Neuronal stem cell (in vitro differentiated cells): ENCODE results near the gene OPN3.

Source experiments
- DNase-seq: peaks from one replicate; pipeline ENCODE4 v3.0.0-alpha.2; 2013; ENCODE audit warnings: low spot score
- H2AFZ ChIP-seq: one replicate; pipeline ENCODE4 v1.6.1; 2013; ENCODE audit warnings: mild to moderate bottlenecking, low read length, inconsistent platforms
- H2AK5ac ChIP-seq: 2 replicates; pipeline ENCODE4 v1.6.1; 2013; ENCODE audit warnings: low read depth, mild to moderate bottlenecking, inconsistent platforms, low read length, moderate library complexity, mixed read lengths
- H2BK120ac ChIP-seq: 2 replicates; pipeline ENCODE4 v1.6.1; 2013; ENCODE audit warnings: low read depth, mild to moderate bottlenecking, inconsistent platforms, low read length, moderate library complexity, mixed read lengths
- H2BK12ac ChIP-seq: one replicate; pipeline ENCODE4 v1.6.1; 2013; ENCODE audit warnings: low read length, inconsistent platforms
- H2BK15ac ChIP-seq: 2 replicates; pipeline ENCODE4 v1.6.1; 2013; ENCODE audit warnings: mild to moderate bottlenecking, low read length, inconsistent platforms, mixed read lengths
- H2BK5ac ChIP-seq: one replicate; pipeline ENCODE4 v1.6.1; 2013; ENCODE audit warnings: inconsistent platforms, mild to moderate bottlenecking, low read length, moderate library complexity
- H3K14ac ChIP-seq: one replicate; pipeline ENCODE4 v1.6.1; 2013; ENCODE audit warnings: low read length, inconsistent platforms
- H3K18ac ChIP-seq: 2 replicates; pipeline ENCODE4 v1.6.1; 2013; ENCODE audit warnings: low read length, inconsistent platforms
- H3K23ac ChIP-seq: 2 replicates; pipeline ENCODE4 v1.6.1; 2013; ENCODE audit warnings: low read depth, mild to moderate bottlenecking, mixed read lengths, low read length, inconsistent platforms; ENCODE audit not compliant: poor library complexity
- H3K27ac ChIP-seq: replicated peaks from 3 replicates; pipeline ENCODE4 v1.5.1; 2013; ENCODE audit warnings: low read length, inconsistent platforms
- H3K27me3 ChIP-seq, 3 experiments: 2 replicates each; pipeline ENCODE4 v1.6.1; 2013; ENCODE audit warnings: low read length in 3 of 3, mild to moderate bottlenecking in 2 of 3, inconsistent platforms in 1 of 3, low read depth in 1 of 3, mixed read lengths in 1 of 3, moderate library complexity in 1 of 3; ENCODE audit not compliant: control insufficient read depth in 3 of 3, insufficient read depth in 3 of 3
- H3K36me3 ChIP-seq, 2 donors: replicated peaks in 1 of 2; 2 replicates each; pipeline ENCODE4 v1.6.1; 2013; ENCODE audit warnings: low read length in 2 of 2; ENCODE audit not compliant: control insufficient read depth in 2 of 2, insufficient read depth in 2 of 2
- H3K4ac ChIP-seq: 2 replicates; pipeline ENCODE4 v1.6.1; 2013; ENCODE audit warnings: inconsistent platforms, mild to moderate bottlenecking, low read length, moderate library complexity
- H3K4me1 ChIP-seq, 2 donors: 1 replicate in 1 of 2; 2 replicates in 1 of 2; pipeline ENCODE4 v1.6.1; 2013; ENCODE audit warnings: low read length in 2 of 2, low read depth in 1 of 2; ENCODE audit not compliant: control insufficient read depth in 2 of 2, insufficient read depth in 1 of 2
- H3K4me2 ChIP-seq: one replicate; pipeline ENCODE4 v1.6.1; 2013; ENCODE audit warnings: mild to moderate bottlenecking, low read length, inconsistent platforms; ENCODE audit not compliant: insufficient read depth, poor library complexity, severe bottlenecking
- H3K4me3 ChIP-seq, 2 donors: 2 replicates each; pipeline ENCODE4 v1.5.1; 2013; ENCODE audit warnings: low read length in 2 of 2, mild to moderate bottlenecking in 2 of 2, inconsistent platforms in 1 of 2, moderate library complexity in 1 of 2
- H3K79me1 ChIP-seq: one replicate; pipeline ENCODE4 v1.6.1; 2013; ENCODE audit warnings: low read depth, mild to moderate bottlenecking, inconsistent platforms, low read length, moderate library complexity
- H3K9ac ChIP-seq: one replicate; pipeline ENCODE4 v1.6.1; 2013; ENCODE audit warnings: mild to moderate bottlenecking, low read depth, low read length, inconsistent platforms; ENCODE audit not compliant: poor library complexity
- H3K9me3 ChIP-seq, 2 donors: replicated peaks in 1 of 2; 2 replicates each; pipeline versions ENCODE3 to v1.6.1; 2013; ENCODE audit warnings: low read length in 2 of 2, mild to moderate bottlenecking in 2 of 2, inconsistent platforms in 1 of 2, low read depth in 1 of 2, mixed read lengths in 1 of 2, moderate library complexity in 1 of 2; ENCODE audit not compliant: control insufficient read depth in 2 of 2, insufficient read depth in 1 of 2
- H4K8ac ChIP-seq: one replicate; pipeline ENCODE4 v1.6.1; 2013; ENCODE audit warnings: low read depth, mild to moderate bottlenecking, inconsistent platforms, low read length, moderate library complexity
- H4K91ac ChIP-seq: one replicate; pipeline ENCODE4 v1.6.1; 2013; ENCODE audit warnings: low read length, low read depth, mild to moderate bottlenecking, inconsistent platforms; ENCODE audit not compliant: poor library complexity
- WGBS, 2 donors: extraction: QIAGEN DNeasy Blood & Tissue Kit; methylation state at CpG; one replicate each; pipeline ENCODE4 v1.1.7; 2013; ENCODE audit warnings: missing lambda C conversion rate in 2 of 2, mixed read lengths in 1 of 2; ENCODE audit not compliant: insufficient read length in 2 of 2, insufficient replicate concordance in 1 of 2; ENCODE audit errors: extremely low coverage in 2 of 2; 5-methylcytosine and 5-hydroxymethylcytosine counted together

The OPN3 gene

GRCh38 chr1:241630899-241631298 is 9.3 kb downstream of the OPN3 start:
- H3K14ac ChIP-seq: no peak overlapping the region
- no peak overlapping the region for H2BK15ac ChIP-seq
- peaks cover 8 to 79% of the 10 kb centered on the region in 2 donors for H3K36me3 ChIP-seq
- H3K9me3 ChIP-seq: peaks cover 0 to 26% of the 10 kb centered on the region in 2 donors
- no peak overlapping the region for H3K18ac ChIP-seq
- no peak overlapping the region for H2BK12ac ChIP-seq
- no peak overlapping the region for H2AK5ac ChIP-seq
- H2BK120ac ChIP-seq: no peak overlapping the region
- no peak overlapping the region for H3K23ac ChIP-seq
- no peak overlapping the region for H3K4me2 ChIP-seq
- H3K27me3 ChIP-seq: no peaks in the 10 kb centered on the region
- H4K8ac ChIP-seq: no peak overlapping the region
- H3K4me3 ChIP-seq: no peak overlapping the region
- no peak overlapping the region for H3K9ac ChIP-seq
- no peak overlapping the region for H4K91ac ChIP-seq
- H2BK5ac ChIP-seq: no peak overlapping the region
- H3K4me1 ChIP-seq: no peaks in the 10 kb centered on the region
- H3K79me1 ChIP-seq: peaks cover 3% of the 10 kb centered on the region
- no peak for DNase-seq
- no peak overlapping the region for H2AFZ ChIP-seq
- no peak overlapping the region for H3K27ac ChIP-seq
- no peak overlapping the region for H3K4ac ChIP-seq
- 100% methylated on average over 2 of the region's 2 CpGs for WGBS, 2 donors

DNA sequence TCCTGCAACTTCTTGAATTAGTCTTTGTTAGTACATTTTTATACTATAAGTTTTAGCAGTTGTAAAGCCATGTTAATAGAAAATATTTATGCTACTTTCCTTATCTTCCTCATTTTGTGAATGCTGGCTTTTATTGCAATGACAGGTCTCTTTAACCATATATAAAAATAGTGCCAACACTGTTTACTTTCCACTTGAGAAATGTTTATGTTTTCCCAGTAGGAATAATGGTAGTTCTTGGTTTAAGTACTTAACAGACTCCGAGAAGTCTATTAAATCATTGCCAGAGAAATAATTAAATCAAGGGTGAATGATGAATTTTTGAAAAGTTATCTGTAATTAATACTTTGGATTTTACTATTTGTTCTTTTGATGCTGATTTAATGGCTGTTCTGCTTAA is 9.7 kb downstream of the OPN3 start:
- H3K4me1 ChIP-seq: no peaks in the 10 kb centered on the region
- H3K4ac ChIP-seq: no peak overlapping the region
- H3K4me2 ChIP-seq: no peak overlapping the region
- no peak overlapping the region for H2AFZ ChIP-seq
- no peak for DNase-seq
- H3K79me1 ChIP-seq: peaks cover 3% of the 10 kb centered on the region
- H2AK5ac ChIP-seq: no peak overlapping the region
- peaks cover 0 to 22% of the 10 kb centered on the region in 2 donors for H3K9me3 ChIP-seq
- no peak overlapping the region for H4K8ac ChIP-seq
- H3K27ac ChIP-seq: no peak overlapping the region
- no peaks in the 10 kb centered on the region for H3K27me3 ChIP-seq
- no peak overlapping the region for H2BK5ac ChIP-seq
- H3K4me3 ChIP-seq: no peak overlapping the region
- H3K9ac ChIP-seq: no peak overlapping the region
- peaks cover 6 to 79% of the 10 kb centered on the region in 2 donors for H3K36me3 ChIP-seq
- WGBS, 2 donors: no CpG with 5 or more reads among the region's 1 CpG
- H4K91ac ChIP-seq: no peak overlapping the region
- H3K18ac ChIP-seq: no peak overlapping the region
- H3K14ac ChIP-seq: no peak overlapping the region
- H2BK15ac ChIP-seq: no peak overlapping the region
- H2BK120ac ChIP-seq: no peak overlapping the region
- H2BK12ac ChIP-seq: no peak overlapping the region
- H3K23ac ChIP-seq: no peak overlapping the region

DNA sequence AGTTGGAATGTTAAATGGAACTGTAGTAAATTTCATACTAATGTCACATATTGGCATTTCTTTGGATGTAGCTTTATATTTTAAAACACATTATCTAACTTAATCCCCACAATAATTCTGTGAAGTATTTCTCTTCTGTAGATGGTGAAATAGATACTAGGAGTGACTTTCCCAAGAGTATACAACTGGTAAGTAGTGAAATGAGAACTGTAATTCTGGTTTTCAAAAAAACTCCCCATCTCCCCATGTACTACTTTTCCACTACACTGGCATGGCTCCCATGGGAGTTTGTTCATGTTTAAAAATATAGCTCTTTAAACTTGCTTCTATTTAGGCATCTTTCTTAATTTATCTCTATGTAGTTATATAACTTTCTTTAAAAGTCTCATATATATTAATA is 10.2 kb downstream of the OPN3 start:
- Histone ChIP-seq H3K4ac (no peak overlapping the region), H3K18ac (no peak overlapping the region), H2BK5ac (no peak overlapping the region), H4K8ac (no peak overlapping the region), H3K36me3 (peaks cover 4 to 75% of the 10 kb centered on the region in 2 donors), H3K9ac (no peak overlapping the region), H3K27me3 (no peaks in the 10 kb centered on the region), H3K4me3 (no peak overlapping the region), H3K4me1 (no peaks in the 10 kb centered on the region), H2AFZ (no peak overlapping the region), H3K4me2 (no peak overlapping the region), H4K91ac (no peak overlapping the region), H2AK5ac (no peak overlapping the region), H3K23ac (no peak overlapping the region), H2BK12ac (no peak overlapping the region), H3K27ac (no peak overlapping the region), H3K9me3 (peaks cover 0 to 17% of the 10 kb centered on the region in 2 donors), H3K14ac (no peak overlapping the region), H3K79me1 (peaks cover 3% of the 10 kb centered on the region), H2BK15ac (no peak overlapping the region), H2BK120ac (no peak overlapping the region)
- no peak for DNase-seq

DNA sequence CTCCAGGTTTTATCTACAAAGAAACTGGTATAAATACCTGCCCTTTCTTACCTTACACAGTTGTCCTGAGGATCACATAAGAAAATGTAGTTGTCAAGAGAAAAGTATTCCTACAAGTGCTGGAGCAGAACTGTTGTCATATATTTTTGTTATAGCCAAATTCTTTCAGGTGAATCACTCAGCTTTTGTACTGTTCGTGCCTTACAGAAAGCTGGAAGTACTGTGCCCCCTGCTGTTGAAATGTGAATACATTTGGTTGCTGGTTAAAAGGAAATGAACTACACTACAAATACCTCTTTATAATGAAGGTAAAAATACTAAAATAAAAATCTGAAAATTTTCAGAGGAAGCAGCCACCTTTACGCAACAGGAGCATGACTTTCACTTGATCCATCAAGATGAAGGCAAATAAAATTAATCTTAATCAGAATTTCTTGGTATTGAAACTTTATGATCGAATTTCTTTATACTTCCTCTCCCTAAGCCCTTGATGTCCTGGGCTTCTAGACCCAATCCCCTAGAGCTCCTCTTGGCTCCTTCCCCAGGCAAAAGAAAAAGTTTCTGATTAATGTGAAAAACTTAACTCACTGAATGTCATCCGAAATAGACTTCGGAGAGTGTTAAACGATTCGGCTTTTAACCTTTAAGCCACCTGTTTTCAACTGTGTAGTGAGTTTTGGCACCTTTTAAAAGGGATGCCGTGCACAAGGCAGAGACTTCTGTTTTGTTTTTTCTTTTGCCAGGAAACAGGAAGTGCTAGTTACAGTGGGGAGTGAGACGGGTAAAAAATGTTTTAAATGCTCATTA is 12.5 kb downstream of the OPN3 start:
- Histone ChIP-seq H4K8ac (no peak overlapping the region), H3K4me1 (no peaks in the 10 kb centered on the region), H3K4me3 (no peak overlapping the region), H3K27me3 (no peaks in the 10 kb centered on the region), H3K9ac (no peak overlapping the region), H2BK12ac (no peak overlapping the region), H3K4me2 (no peak overlapping the region), H3K27ac (no peak overlapping the region), H2BK5ac (no peak overlapping the region), H3K79me1 (peaks cover 2% of the 10 kb centered on the region), H3K36me3 (peaks cover 0 to 54% of the 10 kb centered on the region in 2 donors), H2BK15ac (no peak overlapping the region), H3K18ac (no peak overlapping the region), H2BK120ac (no peak overlapping the region), H3K23ac (no peak overlapping the region), H3K14ac (no peak overlapping the region), H2AK5ac (no peak overlapping the region), H3K4ac (no peak overlapping the region), H3K9me3 (peaks cover 0 to 6% of the 10 kb centered on the region in 2 donors), H4K91ac (no peak overlapping the region), H2AFZ (no peak overlapping the region)
- WGBS, 2 donors: no CpG with 5 or more reads among the region's 9 CpGs
- DNase-seq: no peak
